Fibroblast of skin of left quadriceps (primary cell): ENCODE data around the gene BID.

Experiments used
- DNase-seq, 2 experiments: peaks; one replicate each; pipeline ENCODE4 v3.0.0-alpha.2; 2013; ENCODE audit warnings: low read depth in 2 of 2

Gene BID

GRCh38 chr22:17738386-17739128 lies 35.7 kb downstream of the BID start:
- DNase-seq, result no peak

DNA sequence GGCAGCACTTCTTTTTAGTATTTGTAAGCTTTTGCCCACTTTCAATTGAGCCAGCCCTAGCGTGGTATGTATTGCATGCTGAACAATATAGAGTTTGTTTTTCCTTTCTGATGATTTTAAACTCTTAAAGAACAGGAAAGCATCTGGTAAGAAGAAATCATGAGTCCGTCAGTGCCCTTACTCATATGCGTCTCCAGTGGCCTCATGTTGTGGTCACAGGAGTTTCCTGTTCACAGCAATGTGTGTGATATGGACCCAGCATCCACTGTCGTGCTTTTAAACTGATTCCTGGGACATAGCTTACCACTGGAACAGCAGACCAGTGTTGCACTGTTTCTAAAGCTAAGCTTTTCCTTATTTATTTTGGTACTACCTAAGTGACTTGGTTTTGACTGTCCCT lies 40.1 kb downstream of the BID start:
- peak in 1 of 2 experiments; percentile 3 for DNase-seq

- no peak for DNase-seq
Measured at GRCh38 chr22:17733466-17733865, 40.8 kb downstream of the BID start.

DNA sequence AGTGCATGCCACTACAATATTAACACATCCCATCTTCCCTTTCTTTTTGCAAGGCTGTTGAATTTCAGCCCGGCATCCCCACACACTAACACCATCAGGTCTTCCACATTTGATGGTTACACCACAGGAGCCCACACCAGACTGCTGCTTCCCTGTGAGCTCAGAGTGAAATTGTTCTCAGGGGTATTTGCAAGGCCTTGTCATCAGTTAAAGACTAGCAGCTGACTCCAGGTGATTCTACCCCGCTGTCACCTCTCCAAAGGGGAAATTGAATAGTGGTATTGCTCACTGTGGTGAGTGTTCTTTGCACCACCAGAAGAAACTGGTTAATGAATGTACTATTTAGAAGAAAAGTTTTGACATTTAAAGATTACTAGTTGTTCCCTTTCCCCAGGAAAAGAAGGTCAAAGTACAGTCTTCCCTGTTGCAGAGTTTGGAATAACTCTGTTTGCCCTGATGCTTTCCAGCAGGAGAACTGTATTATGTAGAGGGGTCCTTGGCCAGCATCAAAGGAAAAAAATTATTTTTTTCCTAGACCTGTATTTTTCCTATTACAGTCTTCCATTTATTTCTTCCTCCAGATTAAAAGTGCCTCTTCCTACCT lies 41.9 kb downstream of the BID start:
- no peak for DNase-seq

DNA sequence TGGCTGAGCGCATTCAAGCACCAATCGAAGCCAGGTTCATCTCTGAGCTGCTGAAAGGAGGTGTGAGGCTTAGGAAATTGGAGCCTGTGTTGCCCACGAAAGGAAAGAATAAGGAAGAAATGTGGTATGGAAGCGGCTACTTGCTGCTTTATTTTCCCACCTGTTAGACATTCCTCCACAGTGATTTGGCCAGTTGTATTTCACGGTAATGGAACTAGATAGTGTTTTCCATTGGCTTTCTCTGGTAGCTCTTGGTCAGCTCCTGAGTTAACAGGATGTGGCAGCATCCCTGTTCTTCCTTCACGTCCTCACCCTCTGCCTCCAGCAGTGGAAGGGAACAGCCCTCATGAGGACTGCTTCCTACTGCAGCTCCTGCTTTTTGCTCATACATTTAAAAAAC lies 44.7 kb downstream of the BID start:
- no peak for DNase-seq

GRCh38 chr22:17728786-17729185 lies 45.5 kb downstream of the BID start:
- no peak for DNase-seq

DNA sequence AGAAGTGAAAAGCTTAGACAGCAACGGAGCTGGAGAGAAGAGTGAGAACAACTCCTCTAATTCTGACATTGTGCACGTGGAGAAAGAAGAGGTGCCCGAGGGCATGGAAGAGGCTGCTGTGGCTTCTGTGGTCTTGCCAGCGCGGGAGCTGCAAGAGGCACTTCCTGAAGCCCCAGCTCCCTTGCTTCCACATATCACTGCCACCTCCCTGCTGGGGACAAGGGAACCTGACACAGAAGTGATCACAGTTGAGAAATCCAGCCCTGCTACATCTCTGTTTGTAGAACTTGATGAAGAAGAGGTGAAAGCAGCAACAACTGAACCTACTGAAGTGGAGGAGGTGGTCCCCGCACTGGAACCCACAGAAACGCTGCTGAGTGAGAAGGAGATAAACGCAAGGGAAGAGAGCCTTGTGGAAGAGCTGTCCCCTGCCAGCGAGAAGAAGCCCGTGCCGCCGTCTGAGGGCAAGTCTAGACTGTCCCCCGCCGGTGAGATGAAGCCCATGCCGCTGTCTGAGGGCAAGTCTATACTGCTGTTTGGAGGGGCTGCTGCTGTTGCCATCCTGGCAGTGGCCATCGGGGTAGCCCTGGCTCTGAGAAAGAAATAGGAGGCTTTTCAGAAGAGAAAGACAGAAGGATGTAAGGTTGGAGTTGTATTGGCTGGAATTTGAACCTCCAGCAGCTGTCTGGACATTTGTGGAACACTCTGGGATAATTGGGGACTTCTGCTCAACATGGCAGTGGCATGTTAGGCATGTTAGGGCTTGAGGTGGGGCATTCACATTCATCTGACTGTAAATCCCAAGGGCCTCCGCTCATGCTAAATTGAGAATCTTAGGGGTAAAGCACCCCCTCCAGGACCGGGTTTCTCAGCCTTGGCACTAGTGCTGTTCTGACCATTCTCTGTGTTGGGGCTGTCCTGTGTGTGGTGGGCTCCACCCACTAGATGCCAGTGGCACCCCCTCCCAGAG lies 47.1 kb downstream of the BID start:
- no peak for DNase-seq

DNA sequence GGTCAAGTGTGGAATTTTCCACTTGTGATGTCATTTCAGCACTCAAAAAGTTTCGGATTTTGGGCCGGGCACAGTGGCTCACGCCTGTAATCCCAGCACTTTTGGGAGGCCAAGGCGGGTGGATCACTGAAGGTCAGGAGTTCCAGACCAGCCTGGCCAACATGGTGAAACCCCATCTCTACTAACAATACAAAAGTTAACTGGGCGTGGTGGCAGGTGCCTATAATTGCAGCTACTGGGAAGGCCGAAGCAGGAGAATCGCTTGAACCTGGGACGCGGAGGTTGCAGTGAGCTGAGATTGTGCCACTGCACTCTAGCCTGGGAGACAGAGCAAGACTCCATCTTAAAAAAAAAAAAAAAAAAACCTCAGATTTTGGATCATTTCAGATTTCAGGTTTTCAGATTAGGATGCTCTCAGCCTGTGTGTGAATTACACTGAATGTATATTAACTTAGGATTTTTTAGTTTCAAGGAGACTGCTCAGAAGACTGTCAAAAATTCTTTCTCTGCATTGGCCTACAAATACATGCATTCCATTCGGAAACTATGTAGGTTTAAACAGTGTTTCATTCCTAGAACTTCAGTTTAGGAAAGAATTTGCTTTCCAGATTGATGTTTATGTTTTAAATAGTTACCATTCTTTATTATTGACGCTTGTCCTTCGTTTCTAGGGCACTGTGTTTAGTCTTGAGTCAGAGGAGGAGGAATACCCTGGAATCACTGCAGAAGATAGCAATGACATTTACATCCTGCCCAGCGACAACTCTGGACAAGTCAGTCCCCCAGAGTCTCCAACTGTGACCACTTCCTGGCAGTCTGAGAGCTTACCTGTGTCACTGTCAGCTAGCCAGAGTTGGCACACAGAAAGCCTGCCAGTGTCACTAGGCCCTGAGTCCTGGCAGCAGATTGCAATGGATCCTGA lies 48.0 kb downstream of the BID start:
- DNase-seq, result no peak

DNA sequence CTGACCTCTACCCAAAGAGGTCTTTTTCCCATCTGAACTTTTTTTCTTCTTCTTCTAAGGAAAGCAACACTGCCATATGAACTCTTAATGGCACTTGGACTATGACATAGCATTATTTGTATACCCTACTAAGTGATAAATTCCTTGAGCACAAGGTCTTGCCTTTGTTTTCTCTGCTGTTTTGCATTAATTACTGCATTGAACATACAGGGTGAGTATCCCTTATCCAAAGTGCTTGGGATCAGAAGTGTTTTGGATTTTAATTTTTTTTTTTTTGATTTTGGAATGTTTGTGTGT lies 48.8 kb downstream of the BID start:
- no peak for DNase-seq

DNA sequence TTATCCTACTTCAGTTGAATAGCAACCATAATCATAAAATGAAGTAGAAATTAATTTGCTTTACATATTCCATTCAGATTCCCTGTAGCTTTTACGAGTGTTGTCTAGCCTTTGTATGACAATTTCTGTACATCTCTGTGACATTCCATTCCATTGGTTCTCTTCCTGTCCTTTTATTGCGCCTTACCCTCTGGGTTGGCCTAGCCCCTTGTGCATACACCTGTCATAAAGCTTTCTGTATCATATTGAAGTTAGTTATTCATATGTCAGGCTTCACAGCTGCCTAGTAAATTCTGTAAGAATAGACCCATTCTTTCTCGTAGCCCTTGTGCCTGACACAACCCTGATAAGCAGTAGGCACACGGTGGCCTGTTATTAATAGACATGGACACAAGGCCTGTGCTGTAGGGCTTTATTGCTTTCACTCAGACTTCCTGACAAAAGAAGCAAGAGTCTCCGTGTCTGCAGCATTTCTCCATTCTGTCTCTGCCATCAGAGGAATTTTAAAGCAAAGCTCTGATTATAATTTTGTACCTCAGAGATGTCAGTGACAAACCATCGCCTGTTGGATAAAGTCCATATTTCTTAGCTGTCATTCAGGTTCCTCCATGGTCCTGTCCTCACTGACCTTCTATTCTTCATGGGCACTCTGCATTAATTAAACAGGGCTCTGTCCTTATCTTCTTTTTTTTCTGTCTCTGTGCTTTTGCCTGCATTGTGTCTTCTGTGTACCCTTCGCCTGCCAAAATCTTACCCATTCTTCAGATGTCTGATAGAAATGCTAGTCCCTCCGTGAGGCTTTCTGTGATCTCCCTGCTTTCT lies 49.4 kb downstream of the BID start:
- no peak for DNase-seq

- DNase-seq, result no peak
Measured at GRCh38 chr22:17724241-17724640, 50.0 kb downstream of the BID start.

DNA sequence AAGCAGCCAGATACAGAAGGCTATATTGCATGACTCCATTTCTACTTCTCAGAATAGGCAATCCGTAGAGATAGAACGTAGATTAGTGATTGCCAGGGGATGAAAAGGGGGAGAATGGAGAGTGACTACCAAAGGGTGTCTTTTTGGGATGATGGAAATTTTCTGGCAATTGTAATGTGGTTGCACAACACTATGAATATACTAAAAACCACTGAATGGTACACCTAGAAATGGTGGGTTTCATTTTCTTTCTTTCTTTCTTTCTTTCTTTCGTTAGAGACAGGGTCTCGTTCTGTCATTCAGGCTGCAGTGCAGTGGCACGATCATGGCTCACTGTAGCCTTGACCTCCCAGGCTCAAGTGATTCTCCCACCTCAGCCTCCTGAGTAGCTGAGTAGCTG lies 54.4 kb downstream of the BID start:
- no peak for DNase-seq

DNA sequence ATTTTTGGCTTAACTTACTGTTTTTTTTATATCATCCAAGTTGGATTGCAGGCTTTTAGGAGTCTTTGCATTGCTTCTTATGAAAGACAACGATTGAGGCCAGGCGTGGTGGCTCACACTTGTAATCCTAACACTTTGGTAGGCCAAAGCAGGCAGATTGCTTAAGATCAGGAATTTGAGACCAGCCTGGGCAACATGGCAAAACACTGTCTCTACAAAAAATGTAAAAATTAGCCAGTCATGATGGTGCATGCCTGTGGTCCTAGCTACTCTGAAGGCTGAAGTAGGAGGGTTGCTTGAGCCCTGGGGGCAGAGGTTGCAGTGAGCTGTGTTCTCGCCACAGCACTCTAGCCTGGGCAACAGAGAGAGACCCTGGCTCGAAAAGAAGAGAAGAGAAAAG lies 56.6 kb downstream of the BID start:
- DNase-seq, result no peak

- DNase-seq, result no peak
Measured at GRCh38 chr22:17716529-17716928, 57.7 kb downstream of the BID start.

- DNase-seq, result no peak
Measured at GRCh38 chr22:17712441-17712840, 61.8 kb downstream of the BID start.

- DNase-seq, result no peak
Measured at GRCh38 chr22:17710023-17710422, 64.2 kb downstream of the BID start.

- DNase-seq, result no peak
Measured at GRCh38 chr22:17707526-17707925, 66.7 kb downstream of the BID start.

DNA sequence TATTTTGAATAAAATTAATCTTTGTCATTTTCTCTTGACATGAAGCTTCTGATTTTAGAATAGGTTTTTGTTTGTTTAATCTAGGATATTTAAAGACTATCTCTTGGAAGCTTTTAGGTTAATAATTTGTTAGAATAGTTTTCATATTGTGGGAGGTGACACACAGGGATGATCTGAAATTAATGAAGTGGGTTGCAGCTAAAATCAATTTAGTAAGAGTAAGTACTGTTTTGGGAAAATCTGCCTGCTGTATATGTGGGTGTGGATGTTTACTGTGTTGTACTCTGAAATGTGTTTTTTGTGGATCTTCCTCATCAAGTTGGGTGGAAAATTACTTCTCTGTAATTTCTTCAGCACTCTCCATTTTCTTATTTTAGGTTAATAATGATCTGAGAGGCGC lies 67.3 kb downstream of the BID start:
- no peak for DNase-seq

DNA sequence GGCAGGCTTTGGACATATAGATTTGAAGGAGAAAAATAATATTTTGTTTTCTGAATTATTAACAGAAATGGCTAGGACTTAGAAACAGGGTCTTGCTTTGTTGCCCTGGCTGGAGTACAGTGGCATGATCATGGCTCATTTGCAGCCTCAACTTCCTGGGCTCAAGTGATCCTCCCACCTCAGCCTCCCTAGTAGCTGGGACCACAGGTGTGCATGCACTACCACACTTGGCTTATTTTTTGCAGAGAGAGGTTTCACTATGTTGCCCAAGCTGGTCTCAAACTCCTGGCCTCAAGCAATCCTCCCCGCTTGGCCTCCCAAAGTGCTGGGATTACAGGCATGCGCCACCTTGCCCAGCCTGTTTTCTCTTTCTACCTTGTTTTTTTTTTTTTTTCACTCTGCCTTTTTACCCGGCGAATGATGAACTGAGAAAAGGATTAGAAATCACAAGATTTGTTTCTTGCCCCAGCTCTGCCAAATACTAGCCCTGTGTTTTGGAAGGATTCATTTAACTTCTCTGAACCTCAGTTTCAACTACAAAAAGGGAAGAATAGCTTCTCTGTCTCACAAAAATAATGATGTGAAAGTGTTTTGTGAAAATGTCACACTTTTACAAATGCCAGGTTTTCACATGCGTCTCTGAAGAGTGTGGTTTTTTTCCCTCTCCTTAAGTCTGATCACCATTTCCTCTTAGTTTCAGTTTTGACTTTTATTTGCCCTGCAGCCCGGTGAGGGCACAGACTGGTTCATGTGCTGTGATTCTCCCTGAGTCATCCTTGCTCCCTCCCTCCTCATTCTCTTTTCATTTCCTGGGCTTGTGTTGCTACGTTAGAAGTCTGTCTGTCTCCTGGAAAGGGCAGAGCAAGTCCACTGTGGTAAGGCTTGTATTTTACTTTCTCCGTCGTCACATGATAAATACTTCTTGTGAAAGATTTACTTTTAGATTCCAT lies 68.0 kb downstream of the BID start:
- DNase-seq, result peak; percentile 61

- no peak for DNase-seq
Measured at GRCh38 chr22:17705546-17705945, 68.7 kb downstream of the BID start.
